ENCODE data around the gene FOXP3.

Gene FOXP3

DNA sequence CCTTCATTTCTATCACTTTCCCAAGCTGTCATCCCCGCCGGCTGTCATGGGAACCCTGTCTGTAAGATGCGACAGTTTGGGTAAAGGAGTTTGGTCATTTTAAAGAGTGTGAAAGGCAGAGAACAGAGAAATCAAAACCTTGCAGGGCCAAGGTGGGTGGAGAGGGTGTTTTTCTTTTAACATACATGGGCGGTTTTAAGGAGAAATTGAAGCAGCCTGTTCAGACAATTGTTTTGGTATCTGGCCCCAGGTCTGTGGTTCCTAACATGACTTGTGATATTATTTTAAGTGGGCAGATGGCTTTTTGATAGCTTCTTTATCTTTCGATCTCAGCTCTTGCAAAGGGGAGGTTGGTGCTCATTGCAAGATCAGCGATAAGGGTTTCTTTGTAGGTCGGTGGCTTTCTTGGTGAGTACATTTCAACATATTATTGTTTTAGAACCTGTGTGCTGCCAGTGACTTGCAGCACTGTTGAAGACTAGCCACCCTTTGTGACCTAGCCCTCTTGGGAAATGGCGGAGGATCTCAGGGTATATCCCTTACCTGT lies 8.7 kb upstream of the FOXP3 start:
- no peak for DNase-seq

DNA sequence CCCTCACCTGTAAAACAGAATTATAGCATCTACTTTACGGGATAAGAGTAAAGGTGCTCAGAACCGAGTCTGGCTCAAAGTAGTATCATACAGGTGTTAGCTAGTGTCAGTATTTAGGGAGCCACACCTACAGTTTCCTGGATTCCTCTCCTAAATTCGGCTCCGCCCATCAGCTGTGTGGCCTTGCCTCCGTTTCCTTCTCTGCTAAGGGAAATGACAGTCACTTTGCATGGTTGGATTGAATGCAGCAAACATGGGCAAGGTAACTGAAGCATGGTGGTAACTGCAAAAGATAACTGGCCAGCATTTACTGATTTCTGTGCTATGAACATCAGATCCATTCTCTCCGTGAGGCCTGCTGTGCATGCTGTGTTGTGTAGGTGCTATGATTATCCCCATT lies 7.9 kb upstream of the FOXP3 start:
- peak; percentile 13 for DNase-seq

DNA sequence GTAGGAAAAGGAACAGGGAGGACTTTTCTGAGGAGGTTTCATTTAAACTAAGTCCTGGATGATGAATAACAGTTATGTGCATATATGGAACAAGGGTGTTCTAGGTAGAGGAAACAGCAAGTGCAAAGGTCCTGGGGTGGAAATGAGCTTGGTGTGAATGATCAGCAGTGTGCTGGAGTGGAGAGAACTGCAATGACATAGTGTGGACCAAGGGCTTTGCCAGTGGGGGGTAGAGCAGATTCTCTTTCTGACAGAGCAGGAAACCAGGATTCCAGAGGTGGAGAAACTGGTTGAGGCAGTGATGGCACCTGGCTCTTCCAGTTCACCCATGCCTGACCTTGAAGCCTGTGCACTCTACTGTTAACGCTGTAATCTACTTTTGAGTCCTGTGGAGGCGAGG lies 6.8 kb upstream of the FOXP3 start:
- peak; percentile 12 for DNase-seq

DNA sequence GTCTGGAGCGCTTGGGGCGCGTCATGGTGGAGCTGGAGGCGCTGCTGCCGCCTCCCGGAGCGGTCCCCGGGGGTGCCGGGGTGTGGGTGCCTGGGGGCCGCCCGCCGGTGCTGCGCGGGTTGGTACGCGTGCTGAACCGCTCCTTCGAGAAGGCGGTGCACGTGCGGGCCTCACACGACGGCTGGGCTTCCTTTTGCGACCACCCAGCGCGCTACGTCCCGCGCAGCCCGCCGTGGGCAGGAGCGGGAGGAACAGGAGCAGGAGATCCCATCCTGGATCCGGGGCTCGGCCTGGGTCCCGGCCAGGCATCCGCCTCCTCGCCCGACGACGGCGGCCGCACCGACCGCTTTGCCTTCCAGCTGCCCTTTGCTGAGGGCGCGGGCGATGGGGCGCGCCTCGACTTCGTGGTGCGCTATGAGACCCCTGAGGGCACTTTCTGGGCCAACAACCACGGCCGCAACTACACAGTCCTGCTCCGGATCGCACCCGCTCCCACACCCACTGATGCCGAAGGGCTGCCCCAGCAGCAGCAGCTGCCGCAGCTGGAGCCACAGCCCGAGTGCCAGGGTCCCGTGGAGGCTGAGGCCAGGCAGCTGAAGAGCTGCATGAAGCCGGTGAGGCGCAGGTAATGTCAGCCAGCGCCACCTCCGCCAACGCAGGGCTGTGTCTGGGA lies 5.9 kb upstream of the FOXP3 start:
- DNase-seq, result no peak

DNA sequence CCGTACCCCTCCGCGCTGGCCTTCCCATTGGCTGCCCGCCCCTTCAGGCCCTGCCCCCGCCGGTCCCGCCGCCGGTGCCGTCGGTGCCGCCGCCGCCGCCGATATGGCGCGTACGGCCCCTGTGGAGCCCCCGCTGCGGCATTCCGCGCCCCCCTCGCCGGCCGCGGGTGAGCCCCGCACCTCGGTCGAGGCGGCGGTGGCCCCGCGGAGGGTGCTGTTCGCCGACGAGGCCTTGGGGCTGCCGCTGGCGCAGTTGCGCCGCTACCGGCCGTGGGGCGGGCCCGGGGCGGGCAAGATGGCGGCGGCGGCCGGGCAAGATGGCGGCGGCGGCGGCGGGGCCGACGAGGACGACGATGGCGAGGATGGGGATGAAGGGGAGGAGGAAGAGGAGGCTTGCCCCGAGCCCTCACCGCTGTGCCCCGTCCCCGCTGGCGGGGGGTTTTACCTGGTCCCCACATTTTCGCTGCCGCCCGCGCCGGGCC lies 5.3 kb upstream of the FOXP3 start, which contains the start of gene PPP1R3F:
TSS of gene PPP1R3F (plus strand) at position 27 of the 482 bp plus-strand sequence. CDS start at position 104, 77 bp downstream.
- DNase-seq, result no peak

DNA sequence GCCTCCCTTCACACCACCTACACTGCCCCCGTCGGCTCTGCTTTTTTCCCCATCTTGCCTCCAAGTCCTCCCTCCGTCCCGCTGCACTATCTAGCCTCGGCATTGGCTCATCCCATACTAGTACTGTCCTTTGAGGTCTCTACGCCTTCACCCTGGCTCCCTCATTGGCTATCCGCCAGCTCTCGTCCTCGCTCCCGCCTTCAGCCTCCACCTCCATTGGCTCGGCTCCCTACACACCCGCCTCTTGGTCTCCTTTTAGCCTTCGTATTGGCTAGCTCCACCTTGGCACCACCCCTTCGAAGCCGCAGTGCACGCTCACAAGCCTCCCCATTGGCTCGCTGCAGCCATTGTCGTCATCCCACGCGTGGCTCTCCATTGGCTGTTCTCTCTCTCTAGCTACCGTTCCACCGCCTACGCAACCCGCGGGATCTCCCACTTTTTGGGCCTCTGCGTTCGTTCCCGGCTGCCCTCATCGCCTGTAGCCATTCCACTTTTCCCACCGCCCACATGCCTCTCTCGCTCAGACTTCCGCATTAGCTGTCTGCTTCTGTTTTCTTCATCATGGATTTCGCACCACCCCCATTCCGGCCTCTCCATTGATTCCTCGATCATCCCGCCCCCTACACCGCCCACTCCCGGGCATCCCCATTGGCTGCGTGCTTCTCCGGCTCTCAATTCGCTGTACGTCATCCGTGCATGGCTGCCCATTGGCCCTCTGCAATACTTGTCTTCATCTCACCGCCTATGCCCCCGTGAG lies 4.7 kb upstream of the FOXP3 start:
- DNase-seq, result peak; percentile 90

DNA sequence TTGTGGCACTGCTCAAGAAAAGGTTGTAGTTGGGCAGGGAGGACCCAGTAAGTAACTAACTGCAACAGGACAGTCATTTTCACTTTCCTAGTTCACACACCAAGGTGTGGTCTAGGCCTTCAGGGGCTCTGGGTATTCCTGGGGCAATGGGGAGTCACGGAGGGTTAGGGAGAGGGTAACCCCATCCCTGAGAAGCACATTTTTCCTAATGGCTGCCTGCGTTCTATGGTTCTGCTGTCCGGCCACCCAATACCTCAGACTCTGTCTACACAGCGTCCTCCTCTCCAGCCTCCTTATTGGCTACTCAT lies 4.1 kb upstream of the FOXP3 start:
- no peak for DNase-seq

DNA sequence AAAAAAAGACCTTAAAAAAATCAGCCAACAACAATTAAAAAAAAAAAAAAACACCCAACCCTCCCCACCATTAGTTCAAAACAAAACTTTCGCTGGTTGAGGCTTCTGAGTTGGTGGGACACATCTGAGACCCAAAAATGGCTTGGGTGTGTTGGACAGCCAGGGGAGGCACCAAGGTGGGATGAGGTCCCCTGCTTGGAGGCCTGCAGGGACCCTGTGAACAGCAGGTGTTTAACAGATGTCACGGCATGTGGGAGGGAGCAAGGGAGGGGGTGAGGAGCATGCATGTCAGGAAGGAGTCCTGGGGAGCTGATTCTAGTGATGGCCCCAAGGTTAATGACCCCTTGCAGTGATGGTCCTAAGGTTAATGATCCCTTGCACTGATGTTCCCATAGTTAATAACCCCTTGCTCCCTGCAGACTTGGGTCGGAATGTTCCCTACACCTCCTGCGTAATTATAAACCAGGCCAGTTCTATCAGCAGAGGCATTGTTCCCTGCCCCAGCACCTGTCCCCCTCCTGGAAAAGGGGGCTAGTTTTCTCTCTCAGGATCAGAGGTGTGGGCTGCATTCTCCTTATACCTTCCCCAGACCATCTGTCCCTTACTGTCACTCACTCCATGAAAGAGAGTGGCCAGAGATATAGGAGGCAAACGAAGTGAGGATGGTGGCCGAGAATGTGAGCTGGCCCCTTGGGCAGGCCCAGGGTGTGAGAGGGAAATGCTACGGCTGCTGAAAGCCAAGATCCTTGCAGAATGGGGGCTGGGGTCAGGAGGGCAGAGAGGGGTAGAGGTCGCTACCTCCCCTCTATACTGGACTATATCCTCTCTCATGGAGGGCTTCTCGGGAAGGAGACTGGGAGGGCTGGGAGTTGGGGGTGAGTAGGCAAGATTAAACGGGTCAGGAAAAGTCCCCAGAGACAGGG lies 2.3 kb upstream of the FOXP3 start:
- no peak for DNase-seq

DNA sequence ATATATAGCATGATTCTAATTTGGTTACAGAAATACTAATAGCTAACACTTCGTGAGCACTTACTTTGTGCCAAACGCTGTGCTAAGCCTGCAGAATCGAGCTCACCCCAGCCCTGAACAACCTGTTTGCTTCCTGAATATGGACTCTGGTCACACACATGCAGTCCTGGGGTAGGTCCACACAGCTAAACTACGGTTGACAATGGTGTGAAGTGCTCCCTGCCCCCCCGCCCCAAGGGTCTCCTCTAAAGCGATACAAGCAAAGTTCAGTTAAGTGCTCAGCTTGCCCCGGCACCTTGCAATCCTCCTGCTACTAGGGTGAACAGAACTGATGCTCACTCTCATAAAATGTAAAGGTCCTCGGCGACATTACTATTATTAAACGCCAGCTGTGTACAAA lies 879 bp downstream of the FOXP3 start:
- no peak for DNase-seq

DNA sequence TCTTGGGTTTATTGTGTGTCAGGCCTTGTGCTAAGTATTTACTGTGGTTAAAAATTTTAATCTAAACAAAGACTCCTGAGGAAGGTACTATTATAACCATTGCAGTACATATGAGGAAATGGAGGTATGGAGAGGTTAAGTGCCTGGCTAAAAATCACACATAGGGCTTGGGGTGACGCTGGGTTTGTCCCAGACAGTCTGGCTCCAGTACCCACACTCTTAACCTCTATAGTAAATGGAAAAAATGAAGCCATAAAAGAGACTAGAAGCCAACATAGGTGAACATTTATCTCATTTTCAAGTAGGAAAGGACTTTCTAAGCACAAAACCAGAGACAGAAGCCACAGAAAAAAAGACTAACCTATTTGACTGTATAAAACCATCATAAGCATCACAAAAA lies 1.9 kb downstream of the FOXP3 start:
- no peak for DNase-seq

DNA sequence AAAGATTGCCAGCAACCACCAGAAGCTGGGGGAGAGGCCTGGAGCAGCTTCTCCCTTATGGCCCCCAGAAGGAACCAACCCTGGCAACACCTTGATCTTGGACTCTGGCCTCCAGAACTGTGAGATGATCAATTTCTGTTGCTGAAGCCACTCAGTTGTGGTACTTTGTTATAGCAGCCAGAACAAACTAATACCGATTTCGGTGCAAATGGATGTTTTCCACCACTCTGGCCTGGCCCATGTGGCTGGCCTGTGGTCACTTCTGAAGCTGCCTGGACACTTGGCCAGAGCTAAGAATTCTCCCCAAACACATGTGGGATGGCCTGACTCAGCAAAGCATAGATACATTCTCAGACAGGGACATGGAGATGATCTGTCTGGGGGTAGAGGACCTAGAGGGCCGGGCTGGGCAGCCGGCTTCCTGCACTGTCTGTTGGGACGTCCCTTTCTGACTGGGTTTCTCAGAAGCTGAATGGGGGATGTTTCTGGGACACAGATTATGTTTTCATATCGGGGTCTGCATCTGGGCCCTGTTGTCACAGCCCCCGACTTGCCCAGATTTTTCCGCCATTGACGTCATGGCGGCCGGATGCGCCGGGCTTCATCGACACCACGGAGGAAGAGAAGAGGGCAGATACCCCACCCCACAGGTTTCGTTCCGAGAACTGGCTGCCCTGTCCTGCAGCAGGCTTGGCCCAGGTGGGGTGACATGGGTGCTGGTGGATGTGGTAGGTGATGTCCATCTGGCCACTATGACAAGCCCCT lies 4.1 kb downstream of the FOXP3 start:
- DNase-seq, result no peak

DNA sequence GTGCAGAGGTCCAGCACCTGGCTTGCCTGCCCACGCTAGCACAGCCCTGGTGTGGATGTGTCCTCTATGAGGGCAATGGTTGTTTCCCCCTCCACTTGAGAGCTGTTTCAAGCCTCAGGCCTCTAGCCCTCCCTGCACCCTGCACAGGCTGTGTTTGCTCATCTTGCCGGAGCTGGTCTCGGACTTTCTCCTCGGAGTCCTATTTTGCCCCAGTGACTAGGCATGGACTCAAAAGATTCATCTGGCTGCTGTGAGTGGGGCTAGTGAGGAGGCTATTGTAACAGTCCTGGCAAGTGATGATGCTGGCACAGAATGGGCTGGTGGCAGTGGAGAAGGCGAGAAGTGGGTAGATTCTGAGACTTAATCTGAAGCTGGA lies 5.8 kb downstream of the FOXP3 start:
- DNase-seq, result no peak

DNA sequence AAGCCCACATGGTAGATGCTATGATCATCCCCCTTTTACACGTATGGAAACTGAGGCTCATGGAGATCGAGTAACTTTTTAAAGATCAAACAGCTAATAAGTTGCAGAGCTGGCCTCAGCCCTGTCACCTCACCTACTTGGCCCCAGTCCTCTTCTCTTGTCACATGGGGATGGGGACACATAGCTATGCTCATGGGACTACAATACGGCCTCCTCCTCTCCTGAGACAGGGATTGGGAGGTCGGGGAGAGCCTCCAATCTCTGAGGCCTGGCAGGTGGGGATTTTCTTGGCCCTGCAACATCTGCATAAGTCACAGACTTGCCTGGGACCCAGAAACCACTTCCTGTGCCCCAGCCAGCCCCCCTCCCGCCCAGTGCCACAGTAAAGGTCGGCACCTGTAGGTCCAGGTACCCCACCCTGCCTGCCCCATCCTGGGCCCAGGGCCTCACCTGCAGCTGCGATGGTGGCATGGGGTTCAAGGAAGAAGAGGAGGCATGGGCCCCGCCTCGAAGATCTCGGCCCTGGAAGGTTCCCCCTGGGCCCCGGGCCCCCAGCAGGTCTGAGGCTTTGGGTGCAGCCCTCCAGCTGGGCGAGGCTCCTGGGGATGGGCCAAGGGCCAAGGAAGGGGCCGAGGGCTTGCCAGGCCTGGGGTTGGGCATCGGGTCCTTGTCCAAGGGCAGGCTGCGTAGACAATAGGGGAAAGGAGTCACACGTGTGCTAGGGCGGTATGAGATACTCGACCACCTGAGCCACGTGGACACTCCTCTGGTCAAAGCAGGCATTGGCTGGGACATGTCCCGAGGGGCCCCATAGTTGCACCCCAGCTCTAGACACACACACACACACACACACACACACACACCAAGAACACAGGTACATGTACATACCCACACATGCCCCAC lies 6.4 kb downstream of the FOXP3 start:
- DNase-seq, result no peak

DNA sequence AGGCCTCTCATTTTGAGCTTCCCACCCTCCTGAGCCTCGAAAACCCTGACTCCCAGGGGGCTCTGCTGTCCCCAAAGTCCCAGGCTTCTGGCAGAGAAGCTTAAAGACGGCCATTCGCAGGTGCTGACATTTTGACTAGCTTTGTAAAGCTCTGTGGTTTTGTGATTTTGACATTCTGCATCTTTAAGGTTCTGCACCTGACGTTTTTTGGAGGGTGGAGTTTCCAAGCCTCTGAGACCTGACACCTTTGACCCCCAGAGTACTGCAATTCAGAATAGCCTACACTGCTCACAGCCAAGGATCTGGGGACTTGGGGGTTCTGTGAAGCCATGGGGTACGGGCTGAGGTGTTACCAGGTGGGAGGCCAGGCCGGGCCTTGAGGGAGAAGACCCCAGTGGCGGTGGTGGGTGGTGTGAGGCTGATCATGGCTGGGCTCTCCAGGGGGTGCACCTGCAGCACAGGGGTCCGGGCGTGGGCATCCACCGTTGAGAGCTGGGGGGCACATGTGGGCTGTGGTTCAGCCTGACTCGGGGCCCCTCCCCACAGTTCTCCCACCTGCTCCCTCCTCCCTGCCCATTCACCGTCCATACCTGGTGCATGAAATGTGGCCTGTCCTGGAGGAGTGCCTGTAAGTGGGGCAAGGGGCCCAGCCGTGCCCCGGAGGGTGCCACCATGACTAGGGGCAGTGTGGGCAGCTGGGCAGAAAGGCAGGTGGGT lies 7.3 kb downstream of the FOXP3 start:
- DNase-seq, result no peak

DNA sequence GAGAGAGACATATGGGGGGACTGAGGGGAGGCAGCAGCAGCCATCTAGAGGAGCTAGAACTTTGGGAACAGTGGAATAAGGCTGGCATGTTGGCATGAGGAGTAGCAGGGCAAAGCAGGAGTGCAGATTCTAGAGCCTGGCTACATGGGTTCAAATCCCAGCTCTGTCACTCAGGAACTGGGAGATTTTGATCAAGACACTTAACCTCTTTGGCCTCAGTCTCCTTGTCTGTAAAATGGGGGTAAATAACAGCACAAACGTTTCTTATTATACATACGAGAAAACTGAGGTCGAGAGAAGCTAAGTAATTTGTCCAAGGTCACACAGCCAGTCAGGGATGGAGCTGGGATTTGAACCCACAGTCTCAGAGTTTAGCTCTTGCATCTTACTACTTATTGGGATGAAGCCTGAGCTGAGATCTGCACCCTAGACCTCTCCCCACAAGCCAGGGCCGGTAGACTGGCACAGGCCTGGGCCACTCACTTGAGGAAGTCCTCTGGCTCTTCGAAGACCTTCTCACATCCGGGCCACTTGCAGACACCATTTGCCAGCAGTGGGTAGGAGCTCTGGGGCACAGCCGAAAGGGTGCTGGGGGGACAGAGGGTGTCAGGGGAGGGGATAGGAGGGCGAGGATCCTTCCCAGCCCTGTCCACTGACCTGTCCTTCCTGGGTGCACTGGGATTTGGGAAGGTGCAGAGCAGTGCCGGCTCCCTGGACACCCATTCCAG lies 8.1 kb downstream of the FOXP3 start:
- no peak for DNase-seq

DNA sequence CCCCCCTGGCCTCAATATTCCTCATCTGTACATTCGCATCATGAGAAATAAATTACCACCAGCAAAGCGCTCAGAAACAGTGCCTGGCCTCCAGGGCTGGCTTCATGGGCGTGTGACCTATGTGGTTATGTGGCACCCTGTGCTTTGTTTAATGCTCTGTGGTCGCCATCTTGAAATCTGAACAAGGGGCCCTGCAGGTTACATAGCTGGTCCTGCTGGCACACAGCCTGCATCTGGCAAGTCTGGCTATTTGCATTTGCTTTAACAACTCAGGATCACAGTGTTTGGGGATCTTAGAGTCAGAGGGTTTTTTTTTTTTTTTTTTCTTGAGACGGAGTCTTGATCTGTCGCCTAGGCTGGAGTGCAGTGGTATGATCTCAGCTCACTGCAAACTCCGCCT lies 9.9 kb downstream of the FOXP3 start:
- no peak for DNase-seq

DNA sequence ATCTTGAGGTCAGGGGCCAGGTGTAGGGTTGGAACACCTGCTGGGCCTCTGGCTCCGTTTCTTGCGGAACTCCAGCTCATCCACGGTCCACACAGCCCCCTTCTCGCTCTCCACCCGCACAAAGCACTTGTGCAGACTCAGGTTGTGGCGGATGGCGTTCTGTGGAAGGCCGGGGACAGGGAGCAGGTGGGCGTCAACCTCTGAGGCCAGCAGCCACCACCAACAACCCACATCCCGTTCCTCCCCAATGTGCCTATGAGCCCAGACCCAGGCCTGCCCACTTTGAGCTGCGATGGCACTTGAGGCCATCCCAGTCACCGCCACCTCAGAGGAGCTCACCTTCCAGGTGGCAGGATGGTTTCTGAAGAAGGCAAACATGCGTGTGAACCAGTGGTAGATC lies 13.2 kb downstream of the FOXP3 start:
- DNase-seq, result no peak

DNA sequence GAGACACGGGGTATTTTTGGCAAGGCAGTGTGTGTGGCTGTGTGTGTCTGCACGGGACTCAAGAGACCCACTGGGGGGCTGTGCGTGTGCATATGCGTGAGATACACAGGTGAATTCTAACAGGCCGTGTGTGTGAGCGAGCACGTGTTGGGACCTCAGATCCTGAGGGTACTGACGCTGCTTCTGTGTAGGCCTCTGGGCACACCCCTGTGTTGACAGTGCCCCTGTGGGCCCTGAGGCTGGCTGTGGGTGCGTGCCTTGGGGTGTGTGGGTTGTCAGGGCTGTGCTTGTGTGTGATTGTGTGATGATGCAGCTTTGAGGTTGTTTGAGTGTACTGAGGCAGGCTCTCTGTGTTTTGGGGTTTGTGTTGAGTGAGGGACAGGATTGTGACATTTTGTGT lies 13.9 kb downstream of the FOXP3 start:
- DNase-seq, result no peak

DNA sequence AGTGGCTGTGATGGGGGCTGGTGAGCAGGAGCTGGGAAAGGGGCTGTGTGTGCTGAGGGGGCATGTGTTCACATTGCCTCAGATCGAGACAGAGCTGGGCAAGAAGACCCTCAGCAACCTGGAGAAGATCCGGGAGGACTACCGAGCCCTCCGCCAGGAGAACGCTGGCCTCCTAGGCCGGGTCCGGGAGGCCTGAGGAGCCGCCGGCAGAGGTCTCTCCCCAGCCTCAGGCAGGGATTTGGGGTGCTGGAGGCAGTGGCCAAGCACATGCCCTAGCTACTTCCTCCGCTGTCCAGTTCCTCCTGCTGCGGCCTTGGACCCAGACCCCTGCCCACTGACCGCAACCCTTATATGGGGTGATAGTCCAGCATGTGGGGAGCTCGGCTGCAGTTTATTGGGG lies 14.4 kb downstream of the FOXP3 start:
- no peak for DNase-seq

DNA sequence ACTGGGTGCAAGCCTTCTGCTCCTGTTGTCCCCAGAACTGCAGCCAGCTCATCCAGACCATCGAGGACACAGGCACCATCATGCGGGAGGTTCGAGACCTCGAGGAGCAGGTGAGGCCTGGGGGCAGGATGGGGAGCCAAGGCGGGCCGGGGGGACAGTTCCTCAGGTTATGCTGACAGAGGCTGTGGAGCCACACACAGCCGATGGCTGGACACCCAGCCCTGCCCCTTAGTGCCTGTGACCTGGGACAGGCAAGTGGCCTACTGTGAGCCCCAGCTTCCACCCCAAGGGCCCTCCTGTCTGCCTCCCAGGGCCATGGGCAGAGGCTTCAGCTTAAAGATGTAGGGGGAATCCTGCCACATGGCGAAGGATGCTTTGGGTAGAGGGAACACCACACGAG lies 14.9 kb downstream of the FOXP3 start:
- no peak for DNase-seq
